Lung (tissue), 12 donors: ENCODE data around the gene SLC8B1. TPM values are rescaled to one million over a fixed set of nuclear protein-coding genes. Genes with fewer than 3 reads are reported as not detected.

Experiments used
- ATAC-seq: fragments of 200-7000 bp; cut with Tn5 transposase; one replicate; pipeline ENCODE4 v1.9.1; 2020; ENCODE audit warnings: moderate number of reproducible peaks; ENCODE audit not compliant: insufficient read depth, low FRiP score
- DNase-seq, 3 donors: peaks; one replicate each; pipeline ENCODE4 v3.0.0-alpha.2; 2013 to 2017
- H3K27ac ChIP-seq, 2 donors: one replicate each; pipeline ENCODE4 v1.5.1; 2013; ENCODE audit warnings: mild to moderate bottlenecking in 2 of 2, moderate library complexity in 2 of 2, control low read depth in 1 of 2, inconsistent platforms in 1 of 2, low read depth in 1 of 2, low read length in 1 of 2
- H3K27me3 ChIP-seq, 3 donors: one replicate each; pipeline ENCODE4 v1.5.1; 2013; ENCODE audit warnings: low read length in 2 of 3; ENCODE audit not compliant: control insufficient read depth in 3 of 3, insufficient read depth in 3 of 3
- H3K36me3 ChIP-seq, 4 donors: one replicate each; pipeline ENCODE4 v1.5.1; 2013; ENCODE audit warnings: low read length in 4 of 4, mild to moderate bottlenecking in 1 of 4, moderate library complexity in 1 of 4; ENCODE audit not compliant: control insufficient read depth in 4 of 4, insufficient read depth in 4 of 4
- H3K4me1 ChIP-seq, 5 donors: one replicate each; pipeline ENCODE4 v1.5.1; 2013; ENCODE audit warnings: low read length in 5 of 5, mild to moderate bottlenecking in 2 of 5, moderate library complexity in 1 of 5; ENCODE audit not compliant: control insufficient read depth in 5 of 5, insufficient read depth in 5 of 5
- H3K4me3 ChIP-seq: one replicate; pipeline ENCODE4 v1.5.1; 2013; ENCODE audit warnings: mild to moderate bottlenecking, control low read depth, moderate library complexity
- H3K9ac ChIP-seq, 2 donors: one replicate each; pipeline ENCODE4 v1.5.1; 2013; ENCODE audit warnings: low read length in 2 of 2, control low read depth in 1 of 2; ENCODE audit not compliant: insufficient read depth in 1 of 2
- H3K9me3 ChIP-seq, 4 donors: one replicate each; pipeline ENCODE4 v1.5.1; 2013; ENCODE audit warnings: low read length in 3 of 4, mild to moderate bottlenecking in 1 of 4, moderate library complexity in 1 of 4; ENCODE audit not compliant: control insufficient read depth in 4 of 4, insufficient read depth in 3 of 4
- WGBS, 2 donors: extraction: QIAGEN DNeasy Blood & Tissue Kit; methylation state at CpG; one replicate each; pipeline ENCODE4 v1.1.7; 2013; 5-methylcytosine and 5-hydroxymethylcytosine counted together
- polyA plus RNA-seq, 2 donors: library from polyadenylated mRNA; stranded (reverse); fragments of 200-250 nt; gene quantifications; one replicate each; pipeline ENCODE4 v1.2.1, GENCODE V29; 2013
- total RNA-seq, 2 donors: library from RNA; depleted of rRNA in 1 of 2; stranded (reverse); fragments of >200 nt in 1 of 2; gene quantifications; one replicate each; pipeline ENCODE4 v1.2.1, GENCODE V29; 2014 to 2021
- TF ChIP-seq, protein P1 (sequence below): IDR thresholded peaks from 2 replicates; pipeline ENCODE4 v1.5.1; 2012; ENCODE audit warnings: mild to moderate bottlenecking; ENCODE audit errors: control extremely low read depth, extremely low read depth
- donor health status: control.
- donor health status: control.
- donor health status: Bipolar disorder and iron deficiency.
- donor health status: healthy.
- donor health status: DM: yes; HTN: yes; CAD: no.

The SLC8B1 gene
- total and polyA plus RNA-seq, 4 donors, result 21.8 to 44.8 (median 32.1) TPM

DNA sequence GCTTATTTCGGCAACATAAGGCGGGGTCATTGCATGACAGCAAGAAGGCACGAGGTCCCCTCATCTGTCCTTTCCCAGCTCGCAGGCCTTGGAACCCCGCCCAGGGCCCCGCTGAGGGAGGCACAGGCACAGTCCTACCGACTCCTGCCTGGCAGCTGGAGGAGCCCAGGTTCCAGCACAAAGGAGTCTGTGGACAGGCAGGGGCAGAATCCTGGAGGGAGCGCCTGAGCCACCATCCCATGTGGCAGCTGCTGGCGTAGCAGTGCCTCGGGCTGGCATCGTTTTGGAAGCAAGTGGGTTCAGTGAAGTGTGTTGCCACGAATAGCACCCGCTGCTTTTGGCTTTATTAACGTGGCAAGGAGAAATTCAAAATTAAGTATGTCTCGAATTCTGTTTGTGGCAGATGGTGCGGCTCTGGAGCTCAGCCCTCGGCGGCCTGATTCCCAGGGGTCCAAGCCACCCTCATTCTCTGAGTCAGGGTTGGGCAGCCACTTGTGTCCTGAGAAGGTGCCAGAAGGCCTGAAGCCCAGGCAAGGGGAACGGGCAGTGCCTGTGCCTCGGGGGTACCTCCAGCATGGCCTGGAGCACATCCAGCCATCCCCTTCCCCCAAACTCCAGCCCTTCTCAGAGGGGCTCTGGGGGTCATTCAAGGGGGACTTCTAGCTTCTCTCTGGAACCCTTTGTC is 35.9 kb downstream of the SLC8B1 start:
- no peak overlapping the region for H3K4me3 ChIP-seq
- ATAC-seq (no peak), DNase-seq (peak in 1 of 3 donors; percentile 12)
- peaks cover 0 to 12% (median 10%) of the 10 kb centered on the region in 5 donors for H3K4me1 ChIP-seq
- H3K27ac ChIP-seq, result peak overlapping the region; percentile 62 to 66
- H3K9ac ChIP-seq, result no peak overlapping the region
- TF ChIP-seq, protein P1, sequence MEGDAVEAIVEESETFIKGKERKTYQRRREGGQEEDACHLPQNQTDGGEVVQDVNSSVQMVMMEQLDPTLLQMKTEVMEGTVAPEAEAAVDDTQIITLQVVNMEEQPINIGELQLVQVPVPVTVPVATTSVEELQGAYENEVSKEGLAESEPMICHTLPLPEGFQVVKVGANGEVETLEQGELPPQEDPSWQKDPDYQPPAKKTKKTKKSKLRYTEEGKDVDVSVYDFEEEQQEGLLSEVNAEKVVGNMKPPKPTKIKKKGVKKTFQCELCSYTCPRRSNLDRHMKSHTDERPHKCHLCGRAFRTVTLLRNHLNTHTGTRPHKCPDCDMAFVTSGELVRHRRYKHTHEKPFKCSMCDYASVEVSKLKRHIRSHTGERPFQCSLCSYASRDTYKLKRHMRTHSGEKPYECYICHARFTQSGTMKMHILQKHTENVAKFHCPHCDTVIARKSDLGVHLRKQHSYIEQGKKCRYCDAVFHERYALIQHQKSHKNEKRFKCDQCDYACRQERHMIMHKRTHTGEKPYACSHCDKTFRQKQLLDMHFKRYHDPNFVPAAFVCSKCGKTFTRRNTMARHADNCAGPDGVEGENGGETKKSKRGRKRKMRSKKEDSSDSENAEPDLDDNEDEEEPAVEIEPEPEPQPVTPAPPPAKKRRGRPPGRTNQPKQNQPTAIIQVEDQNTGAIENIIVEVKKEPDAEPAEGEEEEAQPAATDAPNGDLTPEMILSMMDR, result no peak
- peaks cover 2 to 37% (median 4%) of the 10 kb centered on the region in 4 donors for H3K36me3 ChIP-seq
- 80 to 86% methylated on average over 20 of the region's 20 CpGs for WGBS, 2 donors
- no peaks in the 10 kb centered on the region for H3K9me3 ChIP-seq
- no peaks in the 10 kb centered on the region for H3K27me3 ChIP-seq

DNA sequence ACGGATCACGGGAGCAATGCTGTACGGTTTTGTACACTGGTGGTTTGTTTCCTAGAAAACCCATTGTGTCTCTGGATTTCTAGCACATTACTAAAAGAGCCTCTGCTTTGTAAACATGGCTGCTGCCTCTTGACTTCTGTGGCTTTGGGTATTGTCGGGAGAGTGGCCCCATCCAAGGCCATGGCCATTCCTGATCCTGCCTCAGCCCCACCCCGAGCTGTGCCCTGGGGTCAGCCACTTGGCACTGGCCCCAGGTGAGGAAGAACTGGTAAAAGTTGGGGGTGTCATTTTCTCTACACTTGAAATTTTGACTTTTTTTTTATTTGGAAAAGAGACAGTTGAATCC is 36.5 kb downstream of the SLC8B1 start:
- Histone ChIP-seq H3K4me1 (peaks cover 0 to 12% (median 10%) of the 10 kb centered on the region in 5 donors), H3K27ac (peak overlapping the region; percentile 10 to 60), H3K27me3 (no peaks in the 10 kb centered on the region), H3K4me3 (no peak overlapping the region), H3K9ac (no peak overlapping the region), H3K9me3 (no peaks in the 10 kb centered on the region), H3K36me3 (peaks cover 2 to 40% (median 4%) of the 10 kb centered on the region in 4 donors)
- DNase-seq (no peak), ATAC-seq (no peak)
- TF ChIP-seq, protein P1, result no peak
- WGBS, 2 donors, result 87 to 89% methylated on average over 5 of the region's 5 CpGs

DNA sequence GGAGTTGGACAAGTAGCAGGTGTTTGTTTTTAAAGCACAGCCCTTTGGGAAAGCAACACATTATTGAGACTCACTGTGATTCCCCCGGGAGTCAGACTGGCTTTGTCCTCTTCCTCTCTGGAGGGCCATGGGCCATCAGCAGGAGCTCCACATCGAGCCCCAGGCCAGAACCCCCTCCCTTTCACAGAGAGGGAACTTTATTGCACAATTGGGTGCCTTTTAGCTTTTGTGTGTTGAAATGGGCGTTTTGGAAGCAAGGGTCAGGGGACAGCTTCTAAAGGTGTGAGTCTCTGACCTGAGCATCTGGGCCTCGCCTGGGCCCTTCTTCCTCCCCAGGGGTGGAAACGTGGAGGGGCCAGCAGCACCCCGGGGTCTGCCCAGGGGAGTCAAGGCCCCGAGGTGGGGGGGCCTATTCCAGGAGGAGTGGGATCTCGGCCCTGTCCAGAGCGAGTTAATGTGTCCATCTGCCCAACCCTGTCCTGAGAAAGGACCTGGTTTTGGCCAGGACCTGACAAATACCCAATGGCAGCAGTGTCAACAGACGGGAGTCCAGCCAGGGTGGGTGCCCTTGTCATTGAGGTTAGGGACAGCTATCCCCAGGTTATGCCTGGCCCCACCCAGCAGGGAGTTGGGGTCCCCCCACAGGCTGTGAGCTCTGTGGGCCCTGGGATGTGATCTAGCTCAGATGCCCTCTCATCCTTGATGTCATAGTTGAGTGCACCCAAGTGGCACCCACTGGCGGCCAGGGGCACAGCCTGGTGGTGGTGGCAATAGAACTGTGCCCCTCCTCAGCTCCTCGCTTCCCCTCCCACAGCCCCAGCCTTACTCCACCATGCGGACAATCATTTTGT is 37.1 kb downstream of the SLC8B1 start:
- H3K9ac ChIP-seq, result no peak overlapping the region
- ATAC-seq (no peak), DNase-seq (no peak)
- WGBS, 2 donors, result 83 to 85% methylated on average over 13 of the region's 13 CpGs
- no peaks in the 10 kb centered on the region for H3K9me3 ChIP-seq
- peaks cover 0 to 12% (median 10%) of the 10 kb centered on the region in 5 donors for H3K4me1 ChIP-seq
- H3K27me3 ChIP-seq, result no peaks in the 10 kb centered on the region
- no peak overlapping the region for H3K4me3 ChIP-seq
- peaks cover 4 to 44% (median 6%) of the 10 kb centered on the region in 4 donors for H3K36me3 ChIP-seq
- peak overlapping the region; percentile 10 to 60 for H3K27ac ChIP-seq
- TF ChIP-seq, protein P1, result no peak
